ENCODE results near the gene WHRN.

WHRN gene

GRCh38 chr9:114505187-114506081, at the start of gene WHRN:
TSS of gene WHRN (minus strand) at chr9:114505473. CDS start at chr9:114504801, 672 bp downstream.
- DNase-seq, result peak; percentile 87

- no peak for DNase-seq
Measured at GRCh38 chr9:114553202-114553601, 47.9 kb upstream of the WHRN start.

- no peak for DNase-seq
Measured at GRCh38 chr9:114552706-114553105, 47.4 kb upstream of the WHRN start.

GRCh38 chr9:114551750-114552685, 46.7 kb upstream of the WHRN start:
- no peak for DNase-seq

- no peak for DNase-seq
Measured at GRCh38 chr9:114549697-114550330, 44.5 kb upstream of the WHRN start.

- DNase-seq, result no peak
Measured at GRCh38 chr9:114546851-114547250, 41.6 kb upstream of the WHRN start.

- no peak for DNase-seq
Measured at GRCh38 chr9:114545055-114545454, 39.8 kb upstream of the WHRN start.

GRCh38 chr9:114539701-114540380, 34.6 kb upstream of the WHRN start:
- DNase-seq, result no peak

GRCh38 chr9:114538241-114538640, 33.0 kb upstream of the WHRN start:
- DNase-seq, result no peak

GRCh38 chr9:114532561-114533237, 27.4 kb upstream of the WHRN start:
- DNase-seq, result no peak

- DNase-seq, result no peak
Measured at GRCh38 chr9:114529285-114529684, 24.0 kb upstream of the WHRN start.

- DNase-seq, result no peak
Measured at GRCh38 chr9:114526807-114527206, 21.5 kb upstream of the WHRN start.

- DNase-seq, result no peak
Measured at GRCh38 chr9:114525513-114525912, 20.2 kb upstream of the WHRN start.

- no peak for DNase-seq
Measured at GRCh38 chr9:114524247-114524681, 19.0 kb upstream of the WHRN start.

GRCh38 chr9:114522847-114523246, 17.6 kb upstream of the WHRN start:
- no peak for DNase-seq

- no peak for DNase-seq
Measured at GRCh38 chr9:114522286-114522685, 17.0 kb upstream of the WHRN start.

GRCh38 chr9:114521846-114522245, 16.6 kb upstream of the WHRN start:
- DNase-seq, result no peak

- no peak for DNase-seq
Measured at GRCh38 chr9:114518599-114519022, 13.3 kb upstream of the WHRN start.

GRCh38 chr9:114518120-114518519, 12.8 kb upstream of the WHRN start:
- no peak for DNase-seq

- DNase-seq, result no peak
Measured at GRCh38 chr9:114516913-114517312, 11.6 kb upstream of the WHRN start.

- no peak for DNase-seq
Measured at GRCh38 chr9:114515528-114515927, 10.3 kb upstream of the WHRN start.

- no peak for DNase-seq
Measured at GRCh38 chr9:114513959-114514267, 8.6 kb upstream of the WHRN start.
